ENCODE results near the gene PLEKHG7.

PLEKHG7 gene

DNA sequence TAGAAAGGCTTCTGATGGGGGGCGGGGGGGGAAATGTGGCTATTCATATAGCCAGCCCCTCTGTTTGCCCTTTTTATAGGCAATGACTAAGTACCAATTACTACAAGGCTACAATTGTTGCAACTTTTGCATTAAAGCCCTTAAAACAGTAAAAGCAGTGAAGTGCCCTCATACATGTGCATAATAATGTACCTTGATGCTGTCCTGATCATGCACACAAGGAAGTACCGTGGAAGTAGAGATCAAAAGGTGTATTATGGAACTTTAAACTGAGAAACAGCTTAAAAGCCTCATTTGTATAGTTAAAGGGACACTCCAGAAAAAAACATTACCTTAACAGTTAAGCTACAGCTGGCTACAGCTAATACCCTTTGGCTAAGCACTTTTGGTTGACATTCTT lies 111.8 kb downstream of the PLEKHG7 start:
- DNase-seq: no peak

DNA sequence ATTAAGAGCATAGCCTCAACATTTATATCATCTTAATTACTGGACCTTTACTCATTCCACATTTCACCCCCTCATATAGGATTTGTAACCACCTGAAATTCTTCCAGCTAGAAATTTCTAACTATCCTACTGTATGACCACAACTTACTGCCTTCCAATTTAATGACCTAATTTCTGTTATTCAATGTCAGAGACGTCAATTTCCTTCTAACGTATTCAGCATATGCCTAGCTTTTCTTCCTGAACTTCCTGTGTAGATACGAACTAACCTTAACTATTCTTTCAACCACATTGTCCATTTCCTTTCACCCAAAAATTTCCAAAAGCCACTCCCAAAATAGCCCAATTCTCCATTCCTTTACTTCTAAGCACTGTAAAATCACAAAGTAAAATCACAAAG lies 118.4 kb downstream of the PLEKHG7 start:
- no peak for DNase-seq

Data from NCI-H1417 treated with DMSO at 0.1 percent for 48 hours (cell line).